ENCODE data around the gene ELAVL2. TPM values are rescaled to one million over a fixed set of nuclear protein-coding genes. Genes with fewer than 3 reads are reported as not detected.

The ELAVL2 gene
- total RNA-seq (2021; ENCODE audit: unreplicated experiment) (not detected), Bru-seq, nascent RNA (percentile 2 among the genes with signal in this experiment), BruChase-seq, experiment 1, labeled RNA remaining after a 2-hour chase (percentile 5 among the genes with signal in this experiment), BruChase-seq, experiment 2, labeled RNA remaining after a 6-hour chase (percentile 2 among the genes with signal in this experiment)
- polyA plus RNA-seq (2012; ENCODE audit: insufficient read length) = not detected
- long read RNA-seq = 0 reads

DNA sequence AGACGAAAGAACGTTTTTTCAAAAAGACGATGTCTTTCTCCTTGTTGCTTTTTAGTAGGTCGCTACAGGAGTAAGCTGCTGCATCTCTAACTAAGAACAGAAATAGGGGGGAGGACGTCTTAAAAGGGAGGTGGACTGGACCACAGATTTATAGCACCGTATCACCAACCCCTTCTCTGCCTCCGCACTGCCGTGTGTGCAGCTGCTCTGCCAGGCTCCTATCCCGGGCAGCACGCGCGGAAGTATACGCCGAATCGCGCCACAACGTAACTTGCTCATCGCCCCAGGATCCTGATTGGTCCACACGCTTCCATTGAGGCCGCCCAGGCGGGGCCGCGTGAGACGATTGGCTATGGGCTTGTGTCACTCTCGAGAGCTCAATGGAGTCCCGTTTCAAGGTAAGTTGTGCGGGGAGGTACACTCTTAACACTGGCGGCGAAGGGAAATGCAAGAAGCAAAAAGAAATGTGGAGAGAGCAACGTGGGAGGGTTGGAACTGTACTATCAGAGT, at the start of gene ELAVL2:
Gene ELAVL2 (minus strand): TSS at position 121 of the 510 bp plus-strand sequence. CDS start 64,006 bp downstream, outside the sequence.
- H3K4me3 ChIP-seq (ENCODE audit: low read depth in 2 of 2, low read length in 2 of 2) = peak within 1 kb of the TSS in 1 of 2 experiments; percentile 27; a peak in 1 of 4 replicates
- intact Hi-C loops (cut with micrococcal nuclease; ENCODE audit: unreplicated experiment) (no loop called here), in situ Hi-C loops (cut with HindIII; ENCODE audit: low pct_unique_long_range_greater_than_20kb, low sequenced_read_pairs) (no loop called here)
- BruUV-seq (replicated peaks) = no TSS peak
- H3K9me3 ChIP-seq (ENCODE audit: control insufficient read depth, insufficient read depth, low read depth, low read length) = no peaks in the 10 kb centered on the region
- CTCF ChIA-PET = no interaction called here
- DNase-seq (ENCODE audit: low read depth, low spot score) (no peak), ATAC-seq (no peak)
- H3K36me3 ChIP-seq (ENCODE audit: control insufficient read depth, insufficient read depth, low read length) = no peaks in the 10 kb centered on the region
- H3K4me1 ChIP-seq (ENCODE audit: control insufficient read depth, insufficient read depth, low read length) = no peaks in the 10 kb centered on the region
- H3K27ac ChIP-seq (ENCODE audit: low read length) = no peak within 1 kb of the TSS
- H3K27me3 ChIP-seq (ENCODE audit: control insufficient read depth, insufficient read depth, low read length) = no peaks in the 10 kb centered on the region
- POLR2A ChIA-PET = no interaction called here
- TF ChIP-seq TCF7L2 (IDR thresholded peaks at IDR 0.05; ENCODE audit: low read depth, low read length) = no peak
- TF ChIP-seq POLR2AphosphoS5 (IDR thresholded peaks at IDR 0.05; ENCODE audit: low read depth, low read length) = no peak
- TF ChIP-seq CTCF (IDR thresholded peaks at IDR 0.05) = no peak
- no peak for TF ChIP-seq REST (IDR thresholded peaks at IDR 0.05; ENCODE audit: insufficient read depth in 1 of 2, low read depth in 2 of 2, low read length in 1 of 2)
- no peak for TF ChIP-seq SIN3A (IDR thresholded peaks at IDR 0.05; ENCODE audit: borderline replicate concordance, insufficient read depth, low read depth, low read length)

GRCh38 chr9:23858234-23858633, 32.2 kb upstream of the ELAVL2 start:
- ATAC-seq = no peak
- no peaks in the 10 kb centered on the region for H3K9me3 ChIP-seq (ENCODE audit: control insufficient read depth, insufficient read depth, low read depth, low read length)
- intact Hi-C loops (cut with micrococcal nuclease; ENCODE audit: unreplicated experiment) (no loop called here), in situ Hi-C loops (cut with HindIII; ENCODE audit: low pct_unique_long_range_greater_than_20kb, low sequenced_read_pairs) (no loop called here)
- no peaks in the 10 kb centered on the region for H3K4me1 ChIP-seq (ENCODE audit: control insufficient read depth, insufficient read depth, low read length)
- H3K36me3 ChIP-seq (ENCODE audit: control insufficient read depth, insufficient read depth, low read length) = no peaks in the 10 kb centered on the region
- H3K27ac ChIP-seq (ENCODE audit: low read length) = no peak overlapping the region
- no peak for DNase-seq (ENCODE audit: low read depth, low spot score)
- POLR2A ChIA-PET = no interaction called here
- TF ChIP-seq CTCF (IDR thresholded peaks at IDR 0.05) = no peak
- TF ChIP-seq TCF7L2 (IDR thresholded peaks at IDR 0.05; ENCODE audit: low read depth, low read length) = no peak
- TF ChIP-seq SIN3A (IDR thresholded peaks at IDR 0.05; ENCODE audit: borderline replicate concordance, insufficient read depth, low read depth, low read length) = no peak
- TF ChIP-seq POLR2AphosphoS5 (IDR thresholded peaks at IDR 0.05; ENCODE audit: low read depth, low read length) = no peak
- TF ChIP-seq REST (IDR thresholded peaks at IDR 0.05; ENCODE audit: insufficient read depth in 1 of 2, low read depth in 2 of 2, low read length in 1 of 2) = no peak
- no peaks in the 10 kb centered on the region for H3K27me3 ChIP-seq (ENCODE audit: control insufficient read depth, insufficient read depth, low read length)
- CTCF ChIA-PET = no interaction called here
- H3K4me3 ChIP-seq (ENCODE audit: low read depth in 2 of 2, low read length in 2 of 2) = no peak overlapping the region
- BruUV-seq (replicated peaks) = no TSS peak

All from Panc1 (cell line).